Stimulated activated CD8-positive, alpha-beta memory T cell treated with anti-CD3 and anti-CD28 coated beads, Interleukin-7, amount 100 ng/mL, for 4 hours (primary cell): Measurements from ENCODE around the gene NDRG3.

ENCODE experiments used
- DNase-seq, 2 donors: peaks; one replicate each; pipeline ENCODE4 v3.0.0-alpha.2; 2020; ENCODE audit warnings: low read depth in 2 of 2

NDRG3 gene

GRCh38 chr20:36607586-36608387 lies 138.1 kb downstream of the NDRG3 start:
- no peak for DNase-seq

GRCh38 chr20:36606158-36607066 lies 139.5 kb downstream of the NDRG3 start:
- DNase-seq: no peak

GRCh38 chr20:36605399-36606157 lies 140.3 kb downstream of the NDRG3 start, which contains the start of gene RAB5IF:
Gene RAB5IF, plus strand, starts transcription at chr20:36605779. Its CDS starts 173 bp downstream, at chr20:36605952.
- DNase-seq: peak; percentile 98 to 99

GRCh38 chr20:36604952-36605398 lies 140.9 kb downstream of the NDRG3 start:
- DNase-seq: peak; percentile 20 to 36
